T-helper 1 cell treated with Interleukin-12 subunit alpha and Interleukin-12 subunit beta and Interleukin-4 antibody, amounts not matched to agents 30 ng/mL and 1 ng/mL, for 36 hours (primary cell): Measurements from ENCODE around the gene PDPR. TPM values are rescaled to one million over a fixed set of nuclear protein-coding genes. Genes with fewer than 3 reads are reported as not detected.

Experiments used
- total RNA-seq: library from RNA; stranded (reverse); gene quantifications from 2 replicates; pipeline ENCODE4 v1.2.3, GENCODE V29; 2022

Gene PDPR
- total RNA-seq, 1 donor from 2014 or later = 40.5 TPM

Other genes with a start within 250 kb of the PDPR start
- 0.88 and 1.5 TPM in 2 replicates for gene CLEC18A, start 163.0 kb upstream of the PDPR start, total RNA-seq
- 0.66 and 1.2 TPM in 2 replicates for gene CLEC18C, start 59.5 kb downstream of the PDPR start, total RNA-seq
- 27.5 and 28.3 TPM in 2 replicates for gene EXOSC6, start 137.6 kb downstream of the PDPR start, total RNA-seq
- 98.4 and 101 TPM in 2 replicates for gene AARS1, start 175.2 kb downstream of the PDPR start, total RNA-seq
- 29.1 and 35.3 TPM in 2 replicates for gene DDX19B, start 184.9 kb downstream of the PDPR start, total RNA-seq
- gene DDX19A, start 232.6 kb downstream of the PDPR start, total RNA-seq = 41.0 and 45.7 TPM in 2 replicates